HG03571 (cell line): Measurements from ENCODE around the gene PTPRD.

Source experiments
- ATAC-seq: cut with Tn5 transposase; IDR thresholded peaks from one replicate; pipeline ENCODE4 v1.9.1; 2021; ENCODE audit not compliant: unreplicated experiment

PTPRD gene

GRCh38 chr9:8436786-8437185, 2176.0 kb downstream of the PTPRD start:
- no peak for ATAC-seq

GRCh38 chr9:8434621-8435020, 2178.2 kb downstream of the PTPRD start:
- no peak for ATAC-seq

GRCh38 chr9:8432224-8432623, 2180.6 kb downstream of the PTPRD start:
- no peak for ATAC-seq

- no peak for ATAC-seq
Measured at GRCh38 chr9:8431505-8431904, 2181.3 kb downstream of the PTPRD start.

GRCh38 chr9:8430945-8431344, 2181.9 kb downstream of the PTPRD start:
- no peak for ATAC-seq

GRCh38 chr9:8429768-8430167, 2183.0 kb downstream of the PTPRD start:
- no peak for ATAC-seq

- ATAC-seq, result no peak
Measured at GRCh38 chr9:8429157-8429556, 2183.6 kb downstream of the PTPRD start.

- no peak for ATAC-seq
Measured at GRCh38 chr9:8428389-8428788, 2184.4 kb downstream of the PTPRD start.

- ATAC-seq, result no peak
Measured at GRCh38 chr9:8424786-8425410, 2187.9 kb downstream of the PTPRD start.

- ATAC-seq, result no peak
Measured at GRCh38 chr9:8420416-8420815, 2192.4 kb downstream of the PTPRD start.

- no peak for ATAC-seq
Measured at GRCh38 chr9:8419596-8420275, 2193.1 kb downstream of the PTPRD start.

- no peak for ATAC-seq
Measured at GRCh38 chr9:8417341-8417740, 2195.5 kb downstream of the PTPRD start.

- ATAC-seq, result no peak
Measured at GRCh38 chr9:8412327-8412726, 2200.5 kb downstream of the PTPRD start.

- no peak for ATAC-seq
Measured at GRCh38 chr9:8408575-8409190, 2204.1 kb downstream of the PTPRD start.

GRCh38 chr9:8401961-8402705, 2210.7 kb downstream of the PTPRD start:
- ATAC-seq, result no peak

GRCh38 chr9:8400378-8400777, 2212.4 kb downstream of the PTPRD start:
- no peak for ATAC-seq

GRCh38 chr9:8395022-8395421, 2217.8 kb downstream of the PTPRD start:
- no peak for ATAC-seq

GRCh38 chr9:8394341-8394740, 2218.5 kb downstream of the PTPRD start:
- no peak for ATAC-seq

- ATAC-seq, result no peak
Measured at GRCh38 chr9:8392866-8393265, 2219.9 kb downstream of the PTPRD start.

- ATAC-seq, result no peak
Measured at GRCh38 chr9:8391566-8391965, 2221.2 kb downstream of the PTPRD start.

GRCh38 chr9:8391132-8391531, 2221.7 kb downstream of the PTPRD start:
- no peak for ATAC-seq

- ATAC-seq, result no peak
Measured at GRCh38 chr9:8390571-8390970, 2222.2 kb downstream of the PTPRD start.
